Uterus (tissue), 2 donors: ENCODE measurements around the gene ANO6.

Source experiments
- CTCF ChIP-seq, 4 experiments: fragments of 200-600 bp in 2 of 4; fragments of 450-650 bp in 2 of 4; sonication (generic) in 2 of 4; IDR thresholded peaks; one replicate each; pipeline ENCODE4 v1.5.1; 2016 to 2019; ENCODE audit warnings: antibody characterized with exemption in 4 of 4, mild to moderate bottlenecking in 2 of 4, moderate library complexity in 1 of 4
- POLR2A ChIP-seq, 2 donors: fragments of 450-650 bp; IDR thresholded peaks; one replicate each; pipeline ENCODE4 v1.6.1; 2016; ENCODE audit warnings: antibody characterized with exemption in 2 of 2, mild to moderate bottlenecking in 1 of 2, moderate library complexity in 1 of 2

GRCh38 chr12:45303945-45304344 lies 88.0 kb downstream of the ANO6 start:
- no peak for TF ChIP-seq POLR2A (IDR thresholded peaks at IDR 0.05)
- no peak for TF ChIP-seq CTCF (IDR thresholded peaks at IDR 0.05)
